NCI-H2081 treated with DMSO at 0.1 percent for 48 hours (cell line): ENCODE measurements around the gene PNPLA1.

Source experiments
- DNase-seq: peaks from one replicate; lab custom pipeline; 2025; lab: John Stamatoyannopoulos, UW

PNPLA1 gene

DNA sequence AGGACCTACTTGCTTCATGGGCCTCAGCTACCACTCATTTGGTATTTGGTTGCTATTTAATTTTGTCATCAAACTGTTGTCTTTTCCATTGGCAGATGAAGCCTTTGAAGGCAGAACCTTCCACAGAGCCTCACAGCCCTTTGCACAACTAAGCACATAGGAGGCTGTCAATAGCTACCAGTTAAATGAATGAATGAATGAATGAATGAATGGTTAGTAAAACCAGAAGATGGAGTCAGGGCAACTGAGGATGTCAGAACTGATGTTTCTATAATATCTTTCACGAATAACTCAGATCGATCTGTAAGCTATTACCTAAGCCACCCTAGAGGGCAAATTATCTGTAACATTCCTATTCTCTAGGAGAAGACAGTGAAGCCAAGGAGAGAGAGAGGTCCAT lies 47.8 kb downstream of the PNPLA1 start:
- no peak for DNase-seq

GRCh38 chr6:36318690-36319435 lies 49.0 kb downstream of the PNPLA1 start:
- DNase-seq: no peak

DNA sequence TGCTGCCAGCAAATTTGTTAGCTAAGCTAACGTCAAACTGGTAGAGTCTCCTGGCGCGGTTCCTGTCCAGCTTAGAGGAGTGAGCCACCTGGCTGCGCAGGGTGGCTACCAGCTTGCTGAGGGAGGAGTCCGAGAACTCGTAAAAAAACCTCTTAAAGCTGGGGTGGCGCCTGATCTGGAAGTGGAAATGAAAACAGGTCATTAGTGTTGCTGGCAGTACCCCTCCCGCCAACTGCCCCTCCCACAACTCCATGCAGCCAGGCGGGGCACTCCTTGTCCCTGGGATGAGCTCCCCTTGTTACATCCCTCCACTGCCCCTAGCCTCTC lies 49.5 kb downstream of the PNPLA1 start:
- DNase-seq: peak; percentile 45

DNA sequence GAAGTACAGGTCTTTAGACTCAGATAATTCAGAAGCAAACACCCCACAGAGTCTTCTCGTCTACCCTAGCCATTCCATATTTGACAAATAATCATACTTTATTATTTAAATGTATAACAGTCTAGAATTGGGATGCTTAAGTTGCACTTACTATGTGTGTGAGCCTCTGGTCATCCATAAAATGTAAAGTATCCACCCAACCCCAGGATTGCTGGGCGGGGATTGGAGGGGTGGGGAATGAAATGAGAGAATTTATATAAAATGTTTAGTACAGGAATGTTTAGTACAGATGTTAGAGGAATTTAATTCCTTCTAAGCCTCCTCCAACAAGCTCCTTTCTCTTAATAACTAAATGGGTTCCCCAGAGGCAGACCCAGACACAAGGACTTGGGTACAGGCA lies 50.0 kb downstream of the PNPLA1 start:
- no peak for DNase-seq

- no peak for DNase-seq
These were observed 50.6 kb downstream of the PNPLA1 start for GRCh38 chr6:36320475-36320874.

GRCh38 chr6:36322591-36322990 lies 52.7 kb downstream of the PNPLA1 start:
- DNase-seq: no peak

- no peak for DNase-seq
These were observed 53.2 kb downstream of the PNPLA1 start for GRCh38 chr6:36323062-36323461.

GRCh38 chr6:36324191-36324590 lies 54.3 kb downstream of the PNPLA1 start:
- DNase-seq: no peak

DNA sequence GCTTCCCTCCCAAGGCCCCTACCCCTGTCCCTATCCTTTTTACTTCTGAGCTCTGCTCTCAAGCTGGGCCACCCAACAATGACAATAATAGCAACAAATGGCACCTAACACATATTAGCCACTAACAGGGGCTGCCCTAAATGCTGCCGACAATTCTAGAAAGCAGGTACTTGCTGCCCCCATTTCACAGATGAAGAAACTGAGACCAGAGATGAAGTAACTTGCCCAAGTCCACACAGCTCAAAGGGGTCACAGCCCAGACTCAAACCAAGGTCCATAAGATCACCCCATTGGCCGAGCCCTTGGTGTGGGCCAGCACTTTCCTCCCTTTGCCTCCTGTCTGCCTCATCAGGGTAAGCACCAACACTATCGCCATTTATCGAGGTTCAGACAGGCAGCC lies 54.9 kb downstream of the PNPLA1 start:
- no peak for DNase-seq

DNA sequence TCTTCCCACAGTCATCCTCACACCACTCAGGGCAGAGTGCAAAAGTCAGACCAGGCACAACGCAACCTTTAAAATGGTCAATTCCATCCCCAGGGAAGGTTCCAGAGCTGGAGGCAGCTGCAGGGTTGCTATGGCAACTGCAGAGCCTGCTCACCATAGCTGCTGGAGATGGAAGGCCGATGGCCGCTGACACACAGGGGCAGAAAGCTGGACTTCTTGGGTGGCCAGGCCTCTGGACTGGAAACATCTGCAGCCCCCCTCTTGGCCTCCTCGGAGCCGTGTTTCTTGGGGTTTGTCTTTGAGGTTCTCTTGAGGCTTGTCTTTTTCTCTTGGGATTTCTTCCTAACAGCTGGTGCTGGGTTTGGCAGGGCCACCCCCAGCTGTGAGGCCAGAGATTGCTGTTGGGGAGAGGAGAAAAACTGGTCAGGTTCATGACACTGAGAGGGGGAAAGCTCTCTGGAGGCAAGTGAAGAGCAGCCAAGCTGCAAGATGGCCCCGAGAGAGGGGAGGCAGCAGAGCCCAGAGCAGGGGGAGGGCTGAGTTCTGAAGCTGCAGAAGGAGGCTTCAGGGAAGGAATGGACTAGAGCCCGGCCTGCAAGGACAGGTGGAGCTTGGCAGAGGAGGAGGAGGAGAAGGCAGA lies 56.6 kb downstream of the PNPLA1 start:
- no peak for DNase-seq

- DNase-seq: no peak
These were observed 57.5 kb downstream of the PNPLA1 start for GRCh38 chr6:36327226-36327918.

DNA sequence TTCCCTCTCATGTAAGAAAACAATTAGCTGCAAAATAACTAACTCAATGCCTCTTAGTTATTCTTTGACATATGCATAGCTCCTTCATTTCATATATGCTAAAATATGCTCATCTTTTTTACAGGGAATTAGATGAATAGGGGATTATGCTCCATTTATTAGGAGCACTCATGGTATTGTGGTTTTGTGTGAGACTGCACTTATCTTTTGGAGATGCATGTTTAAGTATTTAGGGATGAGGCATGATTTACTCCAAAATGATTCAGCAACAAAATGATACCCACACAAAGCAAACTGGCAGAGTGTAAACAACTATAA lies 58.0 kb downstream of the PNPLA1 start:
- no peak for DNase-seq

DNA sequence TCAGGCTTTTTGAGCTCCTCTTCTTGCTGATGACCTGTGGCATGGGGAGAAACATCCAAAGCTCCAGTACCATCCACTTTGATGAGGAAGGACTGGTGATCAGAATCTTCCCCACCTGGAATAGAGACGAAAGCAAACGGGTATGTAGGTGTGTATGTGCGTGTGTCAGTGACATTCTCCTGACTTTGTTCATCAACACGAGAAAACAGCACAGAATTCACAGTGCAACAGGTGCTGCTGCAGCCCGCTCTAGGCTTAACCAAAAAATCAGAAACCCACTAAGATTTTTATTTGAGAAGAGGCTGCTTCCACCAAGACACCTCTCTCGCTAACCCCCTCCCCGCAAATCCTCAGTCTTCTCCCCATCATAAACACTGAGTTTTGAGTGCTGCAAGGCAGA lies 58.7 kb downstream of the PNPLA1 start:
- DNase-seq: no peak

GRCh38 chr6:36329798-36330291 lies 60.0 kb downstream of the PNPLA1 start:
- no peak for DNase-seq

- no peak for DNase-seq
These were observed 60.5 kb downstream of the PNPLA1 start for GRCh38 chr6:36330366-36330765.

GRCh38 chr6:36331381-36331780 lies 61.5 kb downstream of the PNPLA1 start:
- no peak for DNase-seq

DNA sequence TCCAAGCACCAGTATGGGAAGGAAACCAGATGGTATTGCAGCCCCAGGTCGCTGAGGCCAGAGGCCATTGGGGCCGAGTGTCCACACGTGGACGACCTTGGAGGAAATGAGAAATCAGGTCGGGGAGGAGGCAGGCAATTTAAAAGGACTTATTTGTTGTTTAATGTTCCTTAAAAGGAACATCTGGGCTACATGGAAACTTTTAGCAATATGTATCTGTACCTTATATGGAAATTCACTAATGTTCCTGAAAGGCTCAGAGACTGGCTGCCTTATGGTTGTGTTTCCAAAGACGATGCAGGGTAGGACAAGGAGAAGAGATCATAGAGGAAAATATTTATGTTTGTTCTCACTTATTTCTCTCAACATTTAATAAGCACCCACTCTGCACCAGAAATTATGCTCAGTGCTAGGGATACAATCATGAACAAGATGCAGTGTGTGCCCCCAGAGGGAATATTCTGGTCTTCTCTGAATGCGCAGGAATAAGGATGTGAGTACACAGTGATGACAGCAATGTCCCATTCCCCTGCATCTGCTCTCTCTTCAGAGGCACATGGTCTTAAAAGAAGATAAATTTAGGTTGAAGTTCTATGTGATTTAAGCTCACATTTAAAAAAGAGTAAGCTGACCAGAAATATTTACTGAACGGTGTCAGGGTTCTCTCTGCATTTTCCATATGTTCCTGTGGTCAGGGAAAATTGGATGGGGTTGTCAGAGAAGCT lies 63.5 kb downstream of the PNPLA1 start:
- DNase-seq: no peak

GRCh38 chr6:36333931-36334725 lies 64.3 kb downstream of the PNPLA1 start:
- DNase-seq: no peak

- DNase-seq: no peak
These were observed 65.1 kb downstream of the PNPLA1 start for GRCh38 chr6:36334832-36335459.

GRCh38 chr6:36335465-36336207 lies 65.8 kb downstream of the PNPLA1 start:
- DNase-seq: no peak
